ENCODE data around the gene CARMIL1.

Gene CARMIL1

DNA sequence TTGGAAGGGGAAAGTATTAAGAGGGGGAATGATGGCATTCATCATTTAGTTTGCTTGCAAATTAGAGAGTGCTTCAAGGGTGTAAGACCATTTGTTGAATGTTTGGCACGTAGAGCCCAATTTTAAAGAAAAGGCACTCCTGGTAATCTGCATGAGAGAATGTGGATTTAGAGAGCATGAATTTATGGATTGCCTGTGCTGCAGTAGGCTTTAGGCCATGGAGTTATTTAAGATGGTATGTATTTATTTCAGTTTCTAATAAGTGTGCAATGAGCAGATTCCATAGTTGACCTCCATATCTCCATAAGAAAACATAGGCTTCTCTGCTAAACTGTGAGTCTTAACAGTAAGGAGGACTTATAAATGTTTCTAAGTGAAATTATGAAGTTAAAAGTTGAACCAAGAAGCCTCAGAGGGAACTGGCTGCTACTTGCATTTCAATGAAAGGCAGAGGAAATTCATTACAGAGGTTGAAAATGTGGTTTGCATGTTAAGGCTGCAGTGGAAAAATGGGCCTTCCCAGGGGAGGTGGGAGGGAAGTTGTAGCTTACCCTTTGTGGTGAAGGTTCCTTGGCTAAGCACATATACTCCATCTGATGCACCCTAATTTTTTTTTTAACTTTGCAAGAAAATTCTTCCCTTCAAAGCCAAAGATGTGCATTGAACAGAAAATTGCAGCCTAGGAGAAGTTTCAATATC lies 134.2 kb downstream of the CARMIL1 start:
- no peaks in the 10 kb centered on the region for H3K4me1 ChIP-seq (ENCODE audit: control insufficient read depth in 1 of 2, insufficient read depth in 1 of 2, low read depth in 1 of 2, low read length in 1 of 2)
- H3K27me3 ChIP-seq = no peaks in the 10 kb centered on the region
- H3K27ac ChIP-seq = no peak overlapping the region
- TF ChIP-seq CTCF (IDR thresholded peaks at IDR 0.05) = no peak
- no peak overlapping the region for H3K4me3 ChIP-seq (ENCODE audit: low read depth in 1 of 2, low read length in 1 of 2)
- H3K9me3 ChIP-seq = no peaks in the 10 kb centered on the region
- no peaks in the 10 kb centered on the region for H3K36me3 ChIP-seq

- H3K27me3 ChIP-seq = no peaks in the 10 kb centered on the region
- no peak for TF ChIP-seq CTCF (IDR thresholded peaks at IDR 0.05)
- no peaks in the 10 kb centered on the region for H3K9me3 ChIP-seq
- H3K27ac ChIP-seq = no peak overlapping the region
- no peaks in the 10 kb centered on the region for H3K36me3 ChIP-seq
- no peak overlapping the region for H3K4me3 ChIP-seq (ENCODE audit: low read depth in 1 of 2, low read length in 1 of 2)
- H3K4me1 ChIP-seq (ENCODE audit: control insufficient read depth in 1 of 2, insufficient read depth in 1 of 2, low read depth in 1 of 2, low read length in 1 of 2) = no peaks in the 10 kb centered on the region
These were observed 135.0 kb downstream of the CARMIL1 start for GRCh38 chr6:25414168-25414567.

DNA sequence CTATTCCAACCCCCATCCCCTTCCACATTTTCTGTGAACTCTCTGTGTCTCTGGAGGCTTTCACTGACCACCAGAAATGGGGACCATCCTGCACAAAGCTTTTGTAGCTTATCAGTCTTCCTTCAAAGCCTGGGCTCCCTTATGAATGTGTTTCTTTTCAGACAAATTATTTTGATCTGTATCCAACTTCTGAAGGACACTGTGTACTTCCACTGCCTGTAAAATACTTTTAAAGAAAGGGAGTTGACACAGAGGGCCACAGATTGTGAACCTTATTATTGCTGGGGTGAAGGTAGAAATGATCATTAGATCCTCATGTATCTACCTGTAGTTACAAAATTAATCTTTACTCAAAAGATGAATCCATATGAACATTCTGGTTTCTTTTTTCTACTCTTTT lies 135.6 kb downstream of the CARMIL1 start:
- Histone ChIP-seq H3K9me3 (no peaks in the 10 kb centered on the region), H3K27ac (no peak overlapping the region), H3K36me3 (no peaks in the 10 kb centered on the region), H3K4me3 (ENCODE audit: low read depth in 1 of 2, low read length in 1 of 2) (no peak overlapping the region), H3K27me3 (no peaks in the 10 kb centered on the region), H3K4me1 (ENCODE audit: control insufficient read depth in 1 of 2, insufficient read depth in 1 of 2, low read depth in 1 of 2, low read length in 1 of 2) (no peaks in the 10 kb centered on the region)
- TF ChIP-seq CTCF (IDR thresholded peaks at IDR 0.05) = no peak

GRCh38 chr6:25415274-25415673 lies 136.1 kb downstream of the CARMIL1 start:
- H3K27ac ChIP-seq = no peak overlapping the region
- H3K36me3 ChIP-seq = no peaks in the 10 kb centered on the region
- no peaks in the 10 kb centered on the region for H3K27me3 ChIP-seq
- no peak overlapping the region for H3K4me3 ChIP-seq (ENCODE audit: low read depth in 1 of 2, low read length in 1 of 2)
- H3K4me1 ChIP-seq (ENCODE audit: control insufficient read depth in 1 of 2, insufficient read depth in 1 of 2, low read depth in 1 of 2, low read length in 1 of 2) = no peaks in the 10 kb centered on the region
- TF ChIP-seq CTCF (IDR thresholded peaks at IDR 0.05) = no peak
- no peaks in the 10 kb centered on the region for H3K9me3 ChIP-seq

DNA sequence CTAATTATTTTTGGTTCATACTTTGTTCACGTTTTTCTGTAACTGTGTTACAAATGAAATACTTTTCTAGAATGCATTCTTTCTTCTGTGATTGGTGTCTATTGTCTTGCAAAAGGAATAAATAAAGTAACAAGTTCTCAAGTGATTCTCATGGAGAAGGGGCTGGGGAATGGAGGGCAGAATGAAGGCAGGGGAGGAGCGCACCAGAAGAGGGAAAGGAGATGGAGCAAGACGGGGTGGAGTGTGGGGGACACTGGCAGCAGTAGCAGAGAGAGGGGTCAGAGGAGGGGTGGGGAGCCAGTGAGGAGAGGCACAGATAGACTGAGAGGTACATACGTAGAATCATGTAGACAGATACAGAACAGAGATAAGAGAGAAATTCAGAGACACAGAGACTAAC lies 136.5 kb downstream of the CARMIL1 start:
- TF ChIP-seq CTCF (IDR thresholded peaks at IDR 0.05) = no peak

More for the DNA sequence above, 136.5 kb downstream of the CARMIL1 start:
- Histone ChIP-seq H3K4me3 (ENCODE audit: low read depth in 1 of 2, low read length in 1 of 2) (no peak overlapping the region), H3K27ac (no peak overlapping the region), H3K4me1 (ENCODE audit: control insufficient read depth in 1 of 2, insufficient read depth in 1 of 2, low read depth in 1 of 2, low read length in 1 of 2) (no peaks in the 10 kb centered on the region), H3K27me3 (no peaks in the 10 kb centered on the region), H3K36me3 (no peaks in the 10 kb centered on the region), H3K9me3 (no peaks in the 10 kb centered on the region)

All from neutrophil (primary cell).